Fibroblast of peridontal ligament (primary cell): ENCODE data around the gene TMEM8B.
"Not testable (repeated sequence)": the region's sequence is repeated elsewhere in the genome, so short reads cannot be mapped to it uniquely, and the experiment has no call there.

Source experiments
- DNase-seq: peaks from one replicate; pipeline ENCODE4 v3.0.0-alpha.2; 2010; ENCODE audit errors: extremely low read depth

Gene TMEM8B

DNA sequence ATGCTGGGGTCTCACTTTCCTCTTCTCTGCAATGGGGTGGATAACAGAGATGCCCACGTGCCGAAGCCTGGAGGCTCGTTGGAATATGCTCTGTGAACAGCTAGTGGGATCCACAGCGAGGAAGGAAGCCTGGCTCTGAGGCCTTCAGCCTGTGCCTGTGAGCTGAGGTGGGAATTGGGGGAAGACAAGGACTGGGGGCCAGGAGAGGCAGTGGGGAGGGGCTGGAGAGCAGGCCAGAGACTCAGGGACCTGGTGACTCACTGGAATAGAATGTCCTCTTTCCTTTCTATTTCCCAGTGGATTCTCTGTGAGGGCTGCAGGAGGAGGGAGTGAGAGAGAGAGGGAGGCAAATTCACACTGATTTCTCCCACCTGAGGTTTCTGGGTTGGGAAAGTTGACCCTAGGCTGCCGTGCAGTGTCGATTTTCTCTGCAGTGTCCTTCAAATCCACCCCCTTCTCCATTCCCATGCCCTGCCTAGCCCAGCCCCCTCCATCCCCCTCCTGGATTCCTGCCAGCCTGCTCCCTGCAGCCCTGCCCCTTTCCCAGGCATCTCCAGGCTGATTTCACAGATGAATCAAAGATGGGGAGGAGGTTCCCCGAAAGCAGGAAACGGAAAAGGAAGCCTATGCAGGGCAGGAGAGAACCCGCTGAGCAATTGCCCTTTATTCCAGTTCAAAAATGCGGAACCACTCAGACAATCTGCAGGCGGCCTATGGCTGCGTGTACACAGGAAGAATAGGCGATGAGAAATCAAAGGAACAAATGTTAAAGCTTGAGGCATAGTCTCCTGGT lies 78.9 kb downstream of the TMEM8B start:
- DNase-seq, result peak; percentile 79

DNA sequence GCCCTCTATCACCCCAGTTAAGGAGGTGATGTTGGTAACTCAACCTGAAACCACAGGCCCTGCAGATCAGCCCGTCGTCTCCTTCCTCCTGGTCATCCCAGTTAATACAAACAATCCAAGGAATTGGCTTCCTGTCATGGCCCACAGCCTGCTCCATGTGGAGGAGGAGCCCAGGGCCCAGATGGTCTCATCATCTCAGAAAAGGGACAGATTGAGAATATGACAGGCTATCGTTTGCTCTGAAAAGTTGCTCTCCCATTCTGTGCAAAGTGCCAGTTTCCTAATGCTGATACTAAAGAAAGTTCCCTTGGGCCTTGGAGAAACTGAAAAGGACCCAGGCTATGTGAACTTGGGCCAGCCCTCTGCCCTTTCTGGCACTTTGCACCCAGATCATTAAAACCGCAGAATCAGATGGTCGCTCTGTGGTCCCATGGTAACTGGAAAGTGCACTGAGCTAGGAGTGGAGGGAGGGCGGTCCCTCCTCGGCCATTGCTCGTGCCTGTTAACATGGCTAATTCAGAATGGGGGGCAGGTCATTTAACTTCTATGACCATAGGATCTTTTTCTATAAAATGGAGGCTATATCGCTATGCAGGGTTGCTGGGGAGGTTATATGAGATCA lies 79.6 kb downstream of the TMEM8B start:
- no peak for DNase-seq

DNA sequence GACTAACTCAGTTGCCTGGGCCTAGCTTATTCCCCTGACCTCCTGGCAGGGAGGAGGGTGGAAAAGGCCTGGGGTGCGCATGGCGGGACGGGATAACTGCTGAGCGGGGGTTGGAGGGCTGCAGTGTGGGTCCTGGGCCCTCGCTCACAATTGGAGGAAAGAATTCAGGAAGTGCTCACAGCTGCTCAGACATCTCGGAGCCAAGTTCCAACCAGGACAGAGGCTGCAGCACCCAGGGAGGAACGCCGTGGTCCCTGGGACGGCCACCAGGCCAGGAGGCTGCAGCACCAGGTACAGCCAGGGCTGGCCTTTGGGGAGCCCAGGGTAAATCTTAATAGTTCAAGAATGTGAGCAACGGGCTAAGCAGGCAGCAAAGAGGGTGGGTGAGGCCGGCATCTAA lies 80.2 kb downstream of the TMEM8B start, which contains the start of gene SPAAR:
TSS of gene SPAAR (plus strand) at position 217 of the 400 bp plus-strand sequence. CDS start 974 bp downstream, outside the sequence.
- DNase-seq, result no peak

DNA sequence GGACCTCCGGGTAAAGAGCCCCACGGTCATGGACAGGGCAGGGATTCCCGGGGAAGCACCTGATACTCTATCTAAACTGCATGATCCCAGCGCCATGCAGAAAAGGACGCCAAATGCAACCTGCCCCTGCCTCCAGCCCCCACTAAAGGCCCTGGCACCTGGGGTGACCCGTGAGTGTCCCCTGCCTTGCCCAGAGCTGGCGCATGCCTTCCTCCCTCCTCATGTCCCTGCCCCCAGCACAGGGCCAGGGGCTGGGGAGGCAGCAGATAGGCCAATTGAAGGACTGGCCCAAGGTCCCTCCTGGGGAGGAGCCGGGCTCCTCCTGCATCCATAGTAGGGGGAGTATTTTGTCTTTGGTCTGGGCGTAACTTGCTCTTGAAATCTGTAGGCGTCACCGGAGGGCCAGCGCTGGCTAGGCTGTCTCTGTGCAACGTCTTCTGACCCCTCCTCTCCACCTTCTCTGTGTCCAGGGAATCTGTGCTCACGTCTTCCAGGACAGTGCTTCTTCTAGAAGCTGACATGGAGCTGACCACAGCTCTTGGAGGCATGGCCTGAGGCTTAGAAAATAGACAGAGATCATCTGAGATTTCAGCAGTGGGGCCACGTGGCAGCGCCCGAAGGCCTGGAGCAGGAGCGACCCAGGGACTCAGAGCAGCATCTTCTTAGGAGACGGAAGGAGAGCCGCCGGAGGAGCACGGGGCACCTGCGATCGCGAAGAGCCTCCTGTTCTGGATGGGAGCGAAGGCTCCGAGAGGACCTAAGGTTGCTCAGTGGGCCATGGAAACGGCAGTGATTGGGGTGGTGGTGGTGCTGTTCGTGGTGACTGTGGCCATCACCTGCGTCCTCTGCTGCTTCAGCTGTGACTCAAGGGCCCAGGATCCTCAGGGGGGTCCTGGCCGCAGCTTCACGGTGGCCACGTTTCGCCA lies 80.9 kb downstream of the TMEM8B start:
- no peak for DNase-seq

DNA sequence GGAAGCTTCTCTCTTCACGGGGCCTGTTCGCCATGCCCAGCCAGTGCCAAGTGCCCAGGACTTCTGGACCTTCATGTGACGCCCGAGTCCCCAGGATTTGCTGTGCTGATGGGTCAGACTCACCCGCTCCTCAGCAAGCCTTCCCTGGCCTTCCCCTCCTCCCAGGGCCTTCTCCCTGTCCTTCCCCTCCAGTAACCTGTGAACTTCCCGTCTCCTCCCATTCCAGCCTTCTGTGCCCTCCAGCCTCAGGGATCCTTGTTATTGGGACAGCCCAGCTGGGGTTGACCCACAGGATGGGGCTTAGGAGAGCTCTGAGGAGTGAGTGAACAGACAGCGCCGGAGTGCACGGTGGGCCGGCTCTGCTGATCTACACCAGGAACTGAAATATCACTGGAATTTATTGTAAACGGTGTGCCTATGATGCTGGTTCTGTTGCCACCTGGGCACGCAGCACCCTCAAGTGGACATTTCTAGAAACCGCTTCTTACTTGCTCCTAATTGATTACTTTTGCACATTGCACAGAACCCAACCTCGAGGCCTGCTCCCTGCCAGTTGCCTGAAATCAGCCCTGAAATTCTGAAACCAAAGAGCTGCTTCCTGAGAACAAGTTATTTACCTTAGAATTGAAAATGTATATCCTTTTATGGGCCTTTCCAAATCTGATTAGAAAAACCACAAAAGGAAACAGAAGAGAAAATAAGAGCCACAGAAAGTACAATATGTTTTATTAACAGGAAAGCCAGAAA lies 81.8 kb downstream of the TMEM8B start:
- DNase-seq, result peak; percentile 58

DNA sequence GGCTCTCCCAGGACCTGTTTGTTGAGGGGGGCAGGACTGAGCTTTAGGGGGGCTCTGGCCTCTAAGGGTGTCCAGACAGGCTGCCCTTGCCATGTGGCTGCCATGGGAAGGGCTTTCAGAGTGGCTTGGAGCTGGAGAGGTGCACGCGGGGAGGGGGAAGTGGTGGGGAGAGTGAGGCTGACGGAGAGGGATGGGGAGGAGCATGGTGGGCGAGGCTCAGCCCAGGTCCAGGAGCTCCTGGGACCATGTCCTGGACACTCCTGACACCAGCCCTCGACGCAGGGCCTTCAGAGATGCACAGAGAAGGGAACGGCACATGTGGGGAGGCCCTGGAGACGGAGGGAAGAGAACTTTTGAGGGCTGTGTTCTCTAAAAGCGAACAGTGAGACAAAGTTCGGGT lies 82.7 kb downstream of the TMEM8B start:
- DNase-seq, result no peak

DNA sequence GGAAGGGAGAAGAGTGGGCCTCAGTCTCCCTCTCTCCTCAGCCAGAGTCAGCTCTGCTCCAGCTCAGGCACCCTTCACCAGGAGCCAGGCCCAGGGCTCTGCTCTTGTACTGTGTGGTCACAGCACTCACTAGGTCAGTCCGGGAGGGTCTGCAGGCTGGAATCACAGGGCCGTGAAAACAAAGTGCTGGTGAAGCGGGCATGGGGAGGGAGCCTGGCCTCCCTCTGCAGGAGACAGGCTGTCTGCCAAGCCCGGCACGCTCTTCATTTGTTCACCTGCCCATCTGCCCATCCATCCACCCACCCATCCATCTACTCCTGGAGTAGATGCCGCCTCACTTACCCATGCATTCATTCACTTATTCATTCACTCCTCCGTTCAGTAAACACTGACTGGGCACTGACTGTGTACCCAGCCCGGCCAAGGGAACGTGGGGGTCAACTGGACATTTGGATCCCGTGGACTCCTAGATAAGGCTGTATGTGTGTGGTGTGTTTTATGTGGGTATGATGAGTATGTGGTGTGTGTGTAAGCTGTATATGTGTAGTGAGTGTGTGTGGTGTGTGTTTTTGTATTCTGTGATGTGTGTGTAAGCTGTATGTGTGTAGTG lies 83.9 kb downstream of the TMEM8B start:
- DNase-seq, result no peak

DNA sequence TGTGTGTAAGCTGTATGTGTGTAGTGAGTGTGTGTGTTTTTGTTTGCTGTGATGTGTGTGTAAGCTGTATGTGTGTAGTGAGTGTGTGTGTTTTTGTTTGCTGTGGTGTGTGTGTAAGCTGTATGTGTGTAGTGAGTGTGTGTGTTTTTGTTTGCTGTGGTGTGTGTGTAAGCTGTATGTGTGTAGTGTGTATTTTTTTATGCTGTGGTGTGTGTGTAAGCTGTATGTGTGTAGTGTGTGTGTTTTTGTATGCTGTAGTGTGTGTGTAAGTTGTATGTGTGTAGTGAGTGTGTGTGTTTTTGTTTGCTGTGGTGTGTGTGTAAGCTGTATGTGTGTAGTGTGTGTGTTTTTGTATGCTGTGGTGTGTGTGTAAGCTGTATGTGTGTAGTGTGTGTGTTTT lies 84.4 kb downstream of the TMEM8B start:
- DNase-seq, result not testable (repeated sequence)

DNA sequence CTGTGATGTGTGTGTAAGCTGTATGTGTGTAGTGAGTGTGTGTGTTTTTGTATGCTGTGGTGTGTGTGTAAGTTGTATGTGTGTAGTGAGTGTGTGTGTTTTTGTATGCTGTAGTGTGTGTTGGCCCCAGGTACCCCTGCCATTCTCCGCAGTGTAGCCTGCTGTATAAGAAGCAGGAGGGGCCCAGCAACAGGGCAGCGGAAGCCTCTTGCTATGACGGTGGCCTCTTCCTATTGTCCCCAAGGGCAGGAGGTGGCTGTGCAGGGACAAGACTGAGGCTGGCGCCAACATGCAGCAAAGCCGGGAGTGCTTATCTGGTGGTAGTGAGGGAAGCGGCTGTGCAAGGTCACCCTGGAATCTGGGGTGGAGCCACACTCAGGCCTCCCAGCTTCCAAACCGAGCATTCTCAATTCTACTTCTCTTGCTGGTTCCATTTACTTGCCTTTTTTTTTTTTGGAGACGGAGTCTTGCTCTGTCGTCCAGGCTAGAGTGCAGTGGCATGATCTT lies 85.3 kb downstream of the TMEM8B start:
- no peak for DNase-seq
